Measurements from ENCODE around the gene SULF2. TPM values are rescaled to one million over a fixed set of nuclear protein-coding genes. Genes with fewer than 3 reads are reported as not detected.

The SULF2 gene
- total RNA-seq, 1 donor from 2014 or later = 52.8 TPM

DNA sequence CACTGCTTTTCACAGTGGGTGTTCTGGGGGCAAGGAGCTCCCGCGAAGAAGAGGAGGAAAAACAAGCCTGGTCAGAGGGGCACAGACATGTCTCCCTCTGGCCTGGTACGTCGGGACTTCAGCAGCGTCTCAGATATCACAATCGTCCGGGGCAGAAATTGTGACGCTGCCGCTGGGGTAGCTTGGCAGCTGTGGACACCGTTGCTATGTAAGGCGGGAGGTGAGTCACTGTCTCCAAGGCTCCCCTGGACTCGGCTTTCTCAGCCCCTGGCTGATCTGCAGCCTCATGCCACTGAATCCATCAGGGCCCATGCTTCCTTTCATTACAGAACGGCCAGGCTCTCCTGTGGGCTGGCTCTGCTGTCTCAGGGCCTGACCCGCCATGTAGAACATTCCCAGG lies 98.7 kb downstream of the SULF2 start:
- H3K4me3 ChIP-seq = no peak overlapping the region
- no peak for DNase-seq
- peaks cover 7% of the 10 kb centered on the region for H3K4me1 ChIP-seq
- H3K27me3 ChIP-seq = no peaks in the 10 kb centered on the region
- no peak overlapping the region for H3K27ac ChIP-seq
- no peak for ATAC-seq
- TF ChIP-seq, protein P1, sequence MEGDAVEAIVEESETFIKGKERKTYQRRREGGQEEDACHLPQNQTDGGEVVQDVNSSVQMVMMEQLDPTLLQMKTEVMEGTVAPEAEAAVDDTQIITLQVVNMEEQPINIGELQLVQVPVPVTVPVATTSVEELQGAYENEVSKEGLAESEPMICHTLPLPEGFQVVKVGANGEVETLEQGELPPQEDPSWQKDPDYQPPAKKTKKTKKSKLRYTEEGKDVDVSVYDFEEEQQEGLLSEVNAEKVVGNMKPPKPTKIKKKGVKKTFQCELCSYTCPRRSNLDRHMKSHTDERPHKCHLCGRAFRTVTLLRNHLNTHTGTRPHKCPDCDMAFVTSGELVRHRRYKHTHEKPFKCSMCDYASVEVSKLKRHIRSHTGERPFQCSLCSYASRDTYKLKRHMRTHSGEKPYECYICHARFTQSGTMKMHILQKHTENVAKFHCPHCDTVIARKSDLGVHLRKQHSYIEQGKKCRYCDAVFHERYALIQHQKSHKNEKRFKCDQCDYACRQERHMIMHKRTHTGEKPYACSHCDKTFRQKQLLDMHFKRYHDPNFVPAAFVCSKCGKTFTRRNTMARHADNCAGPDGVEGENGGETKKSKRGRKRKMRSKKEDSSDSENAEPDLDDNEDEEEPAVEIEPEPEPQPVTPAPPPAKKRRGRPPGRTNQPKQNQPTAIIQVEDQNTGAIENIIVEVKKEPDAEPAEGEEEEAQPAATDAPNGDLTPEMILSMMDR (IDR thresholded peaks at IDR 0.05) = no peak
- H3K36me3 ChIP-seq = no peaks in the 10 kb centered on the region
- H3K9me3 ChIP-seq = peaks cover 6% of the 10 kb centered on the region
- intact Hi-C loops (cut with DNase I) = no loop called here

DNA sequence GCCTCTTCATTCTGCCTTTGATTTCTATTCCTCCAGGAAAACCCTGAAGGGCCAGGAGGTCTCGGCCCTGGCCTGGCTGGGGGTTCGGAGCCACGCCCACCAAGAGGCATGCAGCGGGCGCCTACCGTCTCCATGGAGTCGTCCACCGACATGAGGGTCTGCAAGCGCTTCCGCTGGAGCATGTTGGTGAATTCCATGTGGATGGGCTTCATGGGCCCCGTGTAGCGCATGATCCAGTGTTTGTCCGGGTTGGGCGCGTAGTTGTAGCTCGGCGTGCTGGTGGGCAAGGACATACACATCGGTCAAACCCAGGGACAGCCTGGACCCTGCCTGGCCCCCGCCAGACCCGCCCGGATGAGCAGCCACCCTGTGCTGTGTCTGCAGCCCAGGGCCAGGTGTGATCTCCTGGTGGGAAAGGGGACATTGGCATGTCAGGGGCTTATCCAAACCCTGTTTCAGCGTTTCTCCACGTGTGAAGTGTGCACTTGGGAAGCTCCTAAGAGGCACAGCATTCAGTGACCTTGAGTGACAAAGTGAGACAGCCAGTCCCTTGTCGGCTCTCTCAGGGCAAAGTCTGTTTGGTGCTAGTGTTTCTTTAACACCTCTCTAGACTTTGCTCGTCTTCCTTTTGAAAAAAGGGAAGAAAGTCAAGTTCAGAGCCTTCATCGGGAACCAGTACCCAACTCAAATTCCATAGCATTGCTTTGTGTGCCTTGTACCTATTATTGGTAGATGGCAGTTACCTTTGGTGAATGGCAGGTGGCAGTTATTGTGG lies 100.8 kb downstream of the SULF2 start:
- TF ChIP-seq, protein P1 (IDR thresholded peaks at IDR 0.05) = no peak
- H3K36me3 ChIP-seq = no peaks in the 10 kb centered on the region
- H3K27ac ChIP-seq = no peak overlapping the region
- H3K9me3 ChIP-seq = no peaks in the 10 kb centered on the region
- H3K4me1 ChIP-seq = peaks cover 7% of the 10 kb centered on the region
- H3K27me3 ChIP-seq = no peaks in the 10 kb centered on the region
- H3K4me3 ChIP-seq = no peak overlapping the region
- intact Hi-C loops (cut with DNase I) = no loop called here
- ATAC-seq (no peak), DNase-seq (no peak)

DNA sequence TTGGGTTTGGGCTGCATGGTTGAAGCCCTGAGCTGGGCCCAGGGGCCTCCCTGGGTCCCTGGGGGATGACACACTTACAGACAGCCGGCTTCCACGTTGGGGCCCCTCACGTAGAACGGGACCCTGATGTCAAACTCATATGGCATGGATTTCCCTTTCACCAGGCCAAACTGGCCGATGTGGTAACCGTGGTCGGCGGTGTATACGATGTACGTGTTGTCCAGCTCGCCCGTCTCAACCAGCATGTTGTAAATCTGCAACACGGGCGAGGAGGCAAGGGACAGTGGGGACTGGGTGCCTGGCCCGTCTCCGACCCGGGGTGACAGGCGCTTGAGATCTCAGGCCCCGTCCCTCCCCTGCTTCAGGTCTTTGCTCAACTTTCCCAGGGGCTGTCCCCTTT lies 102.4 kb downstream of the SULF2 start:
- Histone ChIP-seq H3K4me3 (no peak overlapping the region), H3K4me1 (peaks cover 7% of the 10 kb centered on the region), H3K27ac (peak overlapping the region; percentile 63), H3K9me3 (no peaks in the 10 kb centered on the region), H3K36me3 (no peaks in the 10 kb centered on the region), H3K27me3 (no peaks in the 10 kb centered on the region)
- TF ChIP-seq, protein P1 (IDR thresholded peaks at IDR 0.05) = no peak
- intact Hi-C loops (cut with DNase I) = no loop called here
- ATAC-seq (no peak), DNase-seq (no peak)

DNA sequence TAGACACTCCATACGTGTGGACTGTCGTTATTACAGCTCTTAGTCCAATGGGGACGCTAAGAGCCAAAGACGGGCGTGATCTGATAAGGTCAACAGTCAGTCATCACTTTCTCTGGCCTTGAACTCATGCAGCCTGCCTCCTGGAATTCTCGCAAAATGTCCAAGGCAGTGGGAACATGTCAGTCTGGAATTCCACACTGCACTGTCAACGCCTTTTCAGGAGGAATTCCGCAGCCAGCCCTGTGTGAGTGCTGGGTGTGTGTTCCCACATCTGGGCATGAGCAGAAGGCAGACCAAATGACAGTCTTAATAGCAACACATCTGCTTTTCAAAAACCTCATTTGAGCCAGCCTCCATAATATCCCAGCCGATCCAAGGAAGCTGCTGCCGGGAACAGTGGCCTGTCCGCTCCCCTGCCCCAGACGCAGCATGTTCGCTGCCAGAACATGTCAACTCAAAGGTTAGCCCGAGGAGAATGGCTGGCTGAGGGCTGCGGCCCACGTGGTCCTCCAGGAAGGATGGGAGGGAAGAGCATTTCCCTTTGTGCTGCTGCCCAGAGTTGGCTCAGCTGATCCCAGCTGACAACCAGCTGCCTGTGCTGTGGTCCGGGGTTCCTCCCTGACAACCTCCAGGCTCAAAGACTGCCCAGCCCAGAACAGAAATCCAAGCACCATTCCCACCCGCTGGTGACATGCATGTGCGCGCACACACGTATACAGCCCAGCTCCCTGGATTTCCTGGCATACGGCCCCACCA lies 103.1 kb downstream of the SULF2 start:
- TF ChIP-seq, protein P1 (IDR thresholded peaks at IDR 0.05) = no peak
- Histone ChIP-seq H3K36me3 (no peaks in the 10 kb centered on the region), H3K27me3 (no peaks in the 10 kb centered on the region), H3K4me1 (peaks cover 7% of the 10 kb centered on the region), H3K4me3 (no peak overlapping the region), H3K27ac (peak overlapping the region; percentile 63), H3K9me3 (no peaks in the 10 kb centered on the region)
- intact Hi-C loops (cut with DNase I) = no loop called here
- DNase-seq (peak; percentile 77), ATAC-seq (peak; percentile 62)

DNA sequence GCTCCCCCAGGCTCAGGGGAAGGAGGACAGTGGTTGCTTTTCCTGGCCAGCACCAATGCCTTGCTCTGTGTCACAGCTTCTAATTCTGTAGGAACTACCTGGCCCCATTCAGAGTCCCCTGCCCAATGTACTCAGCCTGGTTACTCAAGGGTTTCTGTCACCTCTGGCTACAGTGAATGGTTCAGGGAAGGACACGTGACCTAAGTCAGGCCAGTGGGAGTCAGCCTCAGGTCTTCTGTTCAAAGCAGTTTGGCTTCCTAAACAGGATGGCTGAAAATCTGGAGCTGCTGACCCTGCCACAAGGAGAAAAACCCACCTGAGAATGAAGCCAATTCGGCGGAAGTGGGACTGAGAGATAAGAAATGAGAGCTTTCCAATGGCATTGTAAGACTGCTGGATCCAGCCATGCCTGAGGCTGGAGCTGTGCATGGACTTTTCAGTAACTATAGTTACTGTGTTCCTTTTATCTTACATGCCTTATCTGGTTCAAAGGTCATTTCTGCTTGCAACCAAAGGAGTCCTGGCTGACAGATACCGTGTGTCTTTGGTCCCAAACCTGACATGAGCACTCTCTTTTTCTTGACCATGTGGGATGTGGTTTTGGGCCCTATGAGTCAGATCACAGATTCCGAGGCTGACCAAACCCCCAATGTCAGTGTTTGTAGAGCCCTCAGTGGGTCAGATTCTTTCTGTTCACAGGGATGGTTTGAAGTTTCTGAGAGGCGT lies 104.3 kb downstream of the SULF2 start:
- intact Hi-C loops (cut with DNase I) = no loop called here
- no peak overlapping the region for H3K27ac ChIP-seq
- DNase-seq (no peak), ATAC-seq (no peak)
- TF ChIP-seq, protein P1 (IDR thresholded peaks at IDR 0.05) = no peak
- no peaks in the 10 kb centered on the region for H3K27me3 ChIP-seq
- no peaks in the 10 kb centered on the region for H3K9me3 ChIP-seq
- H3K36me3 ChIP-seq = no peaks in the 10 kb centered on the region
- H3K4me1 ChIP-seq = peaks cover 7% of the 10 kb centered on the region
- H3K4me3 ChIP-seq = no peak overlapping the region
